C4-2B (cell line): Measurements from ENCODE around the gene CD244.

Experiments
- H3K27ac ChIP-seq: fragments of 450-650 bp; 2 replicates; pipeline ENCODE4 v1.5.1; 2017
- CTCF ChIP-seq: fragments of 450-650 bp; conservative IDR thresholded peaks from 2 replicates; pipeline ENCODE4 v1.5.1; 2017; ENCODE audit warnings: mild to moderate bottlenecking
- ZFX ChIP-seq: fragments of 450-650 bp; IDR thresholded peaks from 2 replicates; pipeline ENCODE4 v1.6.1; 2017

The CD244 gene

DNA sequence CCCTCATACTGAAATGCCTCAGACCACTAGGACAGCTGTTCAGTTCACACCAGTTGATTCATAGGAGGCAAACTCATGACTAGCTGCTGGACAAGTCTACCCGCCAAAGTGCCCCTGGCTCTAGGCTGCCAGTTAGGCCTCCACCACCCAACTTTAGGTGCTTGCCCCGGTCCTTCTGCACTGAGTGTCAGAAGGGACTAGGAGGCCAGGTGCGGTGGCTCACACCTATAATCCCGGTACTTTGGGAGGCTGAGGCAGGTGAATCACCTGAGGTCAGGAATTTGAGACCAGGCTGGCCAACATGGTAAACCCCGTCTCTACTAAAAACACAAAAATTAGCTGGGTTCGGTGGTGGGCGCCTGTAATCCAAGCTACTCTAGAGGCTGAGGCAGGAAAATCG is 47.8 kb downstream of the CD244 start:
- TF ChIP-seq CTCF (no peak), ZFX (no peak)
- no peak overlapping the region for H3K27ac ChIP-seq

DNA sequence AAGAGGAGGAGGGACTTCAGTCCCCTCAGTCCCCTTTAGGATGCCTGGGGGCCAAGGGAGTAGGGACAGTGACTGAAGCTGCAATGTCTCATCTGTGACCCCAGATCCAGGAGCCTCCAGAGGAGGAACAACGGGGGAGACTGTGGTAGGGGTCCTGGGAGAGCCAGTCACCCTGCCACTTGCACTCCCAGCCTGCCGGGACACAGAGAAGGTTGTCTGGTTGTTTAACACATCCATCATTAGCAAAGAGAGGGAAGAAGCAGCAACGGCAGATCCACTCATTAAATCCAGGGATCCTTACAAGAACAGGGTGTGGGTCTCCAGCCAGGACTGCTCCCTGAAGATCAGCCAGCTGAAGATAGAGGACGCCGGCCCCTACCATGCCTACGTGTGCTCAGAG is 48.4 kb downstream of the CD244 start:
- H3K27ac ChIP-seq: no peak overlapping the region
- TF ChIP-seq CTCF (no peak), ZFX (no peak)

DNA sequence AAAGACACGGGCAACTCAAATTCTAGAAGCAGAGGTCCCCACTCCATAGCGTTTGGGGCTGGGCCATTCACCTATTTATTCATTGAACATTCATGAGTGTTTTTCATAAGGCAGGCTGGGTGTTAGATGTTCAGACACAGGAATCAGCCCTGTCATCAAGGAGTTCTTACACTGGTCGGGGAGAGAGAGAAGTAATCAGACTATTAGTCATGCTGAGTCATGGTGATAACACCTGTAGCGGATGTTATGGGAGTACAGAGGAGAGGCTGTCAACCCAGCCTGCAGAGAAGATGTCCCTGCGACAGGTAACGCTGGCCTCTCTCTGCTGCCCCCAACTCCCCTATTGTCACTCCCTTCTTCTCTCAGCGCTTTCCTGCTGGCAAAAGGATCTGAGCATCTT is 49.5 kb downstream of the CD244 start:
- H3K27ac ChIP-seq: no peak overlapping the region
- TF ChIP-seq ZFX: no peak
- no peak for TF ChIP-seq CTCF

DNA sequence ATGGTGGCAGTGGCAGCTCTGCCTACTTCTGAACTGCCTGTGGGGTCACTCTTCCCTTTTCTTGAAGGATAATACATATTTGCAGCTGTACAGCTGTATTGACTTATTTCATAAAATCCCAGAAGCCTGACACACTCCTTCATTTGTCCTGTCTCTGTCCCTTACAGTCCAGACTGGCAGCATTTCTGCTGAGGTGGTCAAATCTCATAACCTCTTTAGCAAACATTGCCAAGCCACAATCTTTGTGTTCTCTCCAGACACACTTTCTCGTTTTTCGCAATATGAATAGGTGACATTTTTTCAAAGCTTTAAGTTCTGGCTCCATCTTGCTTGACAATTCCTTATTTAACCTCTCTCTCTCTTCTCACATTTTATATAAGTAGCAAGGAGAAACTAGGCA is 51.5 kb downstream of the CD244 start:
- H3K27ac ChIP-seq: no peak overlapping the region
- TF ChIP-seq ZFX: no peak
- no peak for TF ChIP-seq CTCF

DNA sequence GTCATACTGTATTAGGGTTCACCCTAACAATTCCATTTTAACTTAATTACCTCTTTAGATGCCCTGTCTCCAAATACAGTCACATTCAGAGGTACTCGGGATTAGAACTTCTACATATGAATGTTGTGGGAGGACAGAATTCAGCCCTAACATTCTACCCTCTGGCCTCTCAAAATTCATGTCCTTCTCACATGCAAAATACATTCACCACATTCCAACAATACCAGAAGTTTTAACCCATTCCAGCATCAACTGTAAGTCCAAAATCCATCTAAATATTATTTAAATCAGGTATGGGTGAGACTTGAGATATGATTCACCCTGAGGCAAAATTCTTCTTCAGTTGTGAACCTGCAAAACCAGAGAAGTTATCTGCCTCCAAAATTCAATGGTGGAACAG is 52.2 kb downstream of the CD244 start:
- no peak overlapping the region for H3K27ac ChIP-seq
- TF ChIP-seq ZFX (no peak), CTCF (no peak)

DNA sequence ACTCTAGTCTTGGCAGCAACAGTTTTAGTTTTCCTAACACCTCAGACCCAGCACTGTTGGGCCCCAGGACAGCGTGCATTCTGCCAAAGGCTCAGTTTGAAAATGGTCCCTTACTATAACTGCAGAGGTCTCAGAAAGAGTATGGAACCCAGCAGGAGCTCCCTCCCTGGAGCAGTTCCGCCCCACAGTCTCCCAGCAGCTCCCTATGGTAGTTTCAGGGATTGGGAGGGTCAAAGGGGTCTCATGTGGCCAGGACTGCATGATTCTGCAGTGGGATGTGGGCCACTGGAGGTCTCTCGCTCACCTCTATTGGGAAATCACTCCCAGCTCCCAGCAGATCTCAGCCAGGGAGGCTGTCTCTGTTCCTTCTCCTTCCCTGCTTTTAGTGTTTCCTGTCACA is 54.4 kb downstream of the CD244 start:
- TF ChIP-seq ZFX: no peak
- no peak for TF ChIP-seq CTCF
- H3K27ac ChIP-seq: no peak overlapping the region

- no peak overlapping the region for H3K27ac ChIP-seq
- TF ChIP-seq CTCF (no peak), ZFX (no peak)
These were observed 54.9 kb downstream of the CD244 start for GRCh38 chr1:160807738-160808137.

GRCh38 chr1:160807247-160807646 is 55.4 kb downstream of the CD244 start:
- H3K27ac ChIP-seq: no peak overlapping the region
- TF ChIP-seq ZFX: no peak
- no peak for TF ChIP-seq CTCF
